Osteocyte (in vitro differentiated cells): ENCODE results near the gene ZNF267. TPM values are rescaled to one million over a fixed set of nuclear protein-coding genes. Genes with fewer than 3 reads are reported as not detected.
"Not testable (repeated sequence)": the region's sequence is repeated elsewhere in the genome, so short reads cannot be mapped to it uniquely, and the experiment has no call there.

Source experiments
- DNase-seq: peaks from one replicate; pipeline ENCODE4 v3.0.0; 2021; ENCODE audit warnings: mixed read lengths; ENCODE audit not compliant: unreplicated experiment; ENCODE audit errors: extremely low spot score
- H3K27ac Mint-ChIP-seq: one replicate; pipeline ENCODE4 v1.8.0; 2021; ENCODE audit warnings: mild to moderate bottlenecking, mixed read lengths; ENCODE audit not compliant: unreplicated experiment
- H3K27me3 Mint-ChIP-seq: one replicate; pipeline ENCODE4 v1.8.0; 2021; ENCODE audit warnings: mixed read lengths; ENCODE audit not compliant: unreplicated experiment
- H3K36me3 Mint-ChIP-seq: one replicate; pipeline ENCODE4 v1.8.0; 2021; ENCODE audit warnings: mixed read lengths; ENCODE audit not compliant: unreplicated experiment
- H3K4me1 Mint-ChIP-seq: one replicate; pipeline ENCODE4 v1.8.0; 2021; ENCODE audit warnings: mixed read lengths; ENCODE audit not compliant: unreplicated experiment
- H3K4me3 Mint-ChIP-seq: one replicate; pipeline ENCODE4 v1.8.0; 2021; ENCODE audit warnings: mild to moderate bottlenecking, moderate library complexity, mixed read lengths; ENCODE audit not compliant: unreplicated experiment
- H3K9me3 Mint-ChIP-seq: one replicate; pipeline ENCODE4 v1.8.0; 2021; ENCODE audit warnings: mixed read lengths; ENCODE audit not compliant: unreplicated experiment
- total RNA-seq: library from RNA; stranded (reverse); gene quantifications from 2 replicates; pipeline ENCODE4 v1.2.1, GENCODE V29; 2021
- TF ChIP-seq, protein P1 (sequence below): fragments of 200-600 bp; sonication (generic); IDR thresholded peaks from 2 replicates; pipeline ENCODE4 v1.5.0; 2021; ENCODE audit warnings: antibody characterized with exemption, mild to moderate bottlenecking, moderate library complexity

ZNF267 gene
- total RNA-seq, 1 donor from 2014 or later: 9.5 TPM

DNA sequence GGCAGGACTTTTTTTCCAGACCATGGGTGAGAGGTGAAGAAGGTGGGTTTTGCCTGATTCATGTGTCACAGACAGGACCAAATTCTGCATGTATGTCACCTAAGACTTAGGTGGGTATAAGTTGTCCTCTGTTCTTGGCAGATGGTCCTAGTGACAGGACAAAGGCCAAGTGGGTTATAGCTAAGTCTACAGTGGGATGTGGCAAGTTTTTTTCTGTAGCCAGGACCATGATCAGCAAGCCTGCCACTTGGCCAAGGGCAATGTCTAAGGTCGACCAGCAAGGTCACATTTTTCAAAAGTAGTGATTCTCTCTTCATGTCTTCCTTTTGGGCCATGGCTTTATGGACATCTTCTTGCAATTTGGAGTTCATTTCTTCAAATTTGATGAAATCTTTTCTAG is 20.2 kb downstream of the ZNF267 start:
- H3K9me3 Mint-ChIP-seq: peaks cover 46% of the 10 kb centered on the region
- TF ChIP-seq, protein P1, sequence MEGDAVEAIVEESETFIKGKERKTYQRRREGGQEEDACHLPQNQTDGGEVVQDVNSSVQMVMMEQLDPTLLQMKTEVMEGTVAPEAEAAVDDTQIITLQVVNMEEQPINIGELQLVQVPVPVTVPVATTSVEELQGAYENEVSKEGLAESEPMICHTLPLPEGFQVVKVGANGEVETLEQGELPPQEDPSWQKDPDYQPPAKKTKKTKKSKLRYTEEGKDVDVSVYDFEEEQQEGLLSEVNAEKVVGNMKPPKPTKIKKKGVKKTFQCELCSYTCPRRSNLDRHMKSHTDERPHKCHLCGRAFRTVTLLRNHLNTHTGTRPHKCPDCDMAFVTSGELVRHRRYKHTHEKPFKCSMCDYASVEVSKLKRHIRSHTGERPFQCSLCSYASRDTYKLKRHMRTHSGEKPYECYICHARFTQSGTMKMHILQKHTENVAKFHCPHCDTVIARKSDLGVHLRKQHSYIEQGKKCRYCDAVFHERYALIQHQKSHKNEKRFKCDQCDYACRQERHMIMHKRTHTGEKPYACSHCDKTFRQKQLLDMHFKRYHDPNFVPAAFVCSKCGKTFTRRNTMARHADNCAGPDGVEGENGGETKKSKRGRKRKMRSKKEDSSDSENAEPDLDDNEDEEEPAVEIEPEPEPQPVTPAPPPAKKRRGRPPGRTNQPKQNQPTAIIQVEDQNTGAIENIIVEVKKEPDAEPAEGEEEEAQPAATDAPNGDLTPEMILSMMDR: no peak

DNA sequence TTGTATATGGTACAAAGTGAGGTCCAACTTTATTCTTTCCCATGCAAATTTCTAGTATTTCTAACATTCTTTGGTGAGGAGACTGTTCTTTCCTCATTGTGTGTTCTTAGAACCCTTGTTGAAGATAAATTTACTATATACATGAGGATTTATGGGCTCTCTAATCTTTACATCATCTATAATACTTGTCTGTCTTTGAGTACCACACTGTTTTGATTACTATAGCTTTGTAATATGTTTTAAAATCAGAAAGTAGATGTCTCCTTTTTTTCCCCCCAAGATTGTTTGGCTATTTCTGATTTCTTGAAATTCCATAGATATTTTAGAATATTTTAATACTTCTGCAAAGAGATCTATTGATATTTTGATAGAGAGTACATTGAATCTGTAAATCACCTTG is 23.7 kb downstream of the ZNF267 start:
- Mint-ChIP-seq H3K27me3 (no peaks in the 10 kb centered on the region), H3K4me1 (no peaks in the 10 kb centered on the region), H3K9me3 (peaks cover 39% of the 10 kb centered on the region), H3K36me3 (peaks cover 74% of the 10 kb centered on the region), H3K27ac (no peak overlapping the region), H3K4me3 (no peak overlapping the region)
- TF ChIP-seq, protein P1: no peak
- DNase-seq: no peak

More for the DNA sequence above, 20.2 kb downstream of the ZNF267 start:
- H3K4me1 Mint-ChIP-seq: no peaks in the 10 kb centered on the region
- peaks cover 93% of the 10 kb centered on the region for H3K36me3 Mint-ChIP-seq
- no peak for DNase-seq
- no peaks in the 10 kb centered on the region for H3K27me3 Mint-ChIP-seq
- H3K4me3 Mint-ChIP-seq: no peak overlapping the region
- H3K27ac Mint-ChIP-seq: no peak overlapping the region

DNA sequence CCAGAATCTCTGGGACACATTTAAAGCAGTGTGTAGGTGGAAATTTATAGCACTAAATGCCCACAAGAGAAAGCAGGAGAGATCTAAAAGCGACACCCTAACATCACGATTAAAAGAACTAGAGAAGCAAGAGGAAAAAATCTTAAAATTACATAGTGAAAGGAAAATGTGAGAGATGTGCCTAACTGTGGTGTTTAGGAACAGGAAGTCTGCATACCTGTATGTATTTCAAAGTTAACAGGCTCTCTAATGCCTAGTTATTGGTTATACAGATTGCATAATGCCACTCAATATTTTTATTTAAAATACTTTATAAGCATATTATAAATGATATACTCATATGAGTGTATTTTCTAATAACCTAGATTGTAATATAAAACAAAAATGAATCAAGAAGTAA is 25.9 kb downstream of the ZNF267 start:
- DNase-seq: no peak
- no peaks in the 10 kb centered on the region for H3K27me3 Mint-ChIP-seq
- peaks cover 44% of the 10 kb centered on the region for H3K9me3 Mint-ChIP-seq
- no peak overlapping the region for H3K27ac Mint-ChIP-seq
- H3K4me1 Mint-ChIP-seq: no peaks in the 10 kb centered on the region
- TF ChIP-seq, protein P1: no peak
- no peak overlapping the region for H3K4me3 Mint-ChIP-seq
- peaks cover 63% of the 10 kb centered on the region for H3K36me3 Mint-ChIP-seq

DNA sequence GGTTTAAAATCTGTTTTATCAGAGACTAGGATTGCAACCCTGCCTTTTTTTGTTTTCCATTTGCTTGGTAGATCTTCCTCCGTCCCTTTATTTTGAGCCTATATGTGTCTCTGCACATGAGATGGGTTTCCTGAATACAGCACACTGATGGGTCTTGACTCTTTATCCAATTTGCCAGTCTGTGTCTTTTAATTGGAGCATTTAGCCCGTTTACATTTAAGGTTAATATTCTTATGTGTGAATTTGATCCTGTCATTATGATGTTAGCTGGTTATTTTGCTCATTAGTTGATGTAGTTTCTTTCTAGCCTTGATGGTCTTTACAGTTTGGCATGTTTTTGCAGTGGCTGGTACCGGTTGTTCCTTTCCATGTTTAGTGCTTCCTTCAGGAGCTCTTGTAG is 31.0 kb downstream of the ZNF267 start:
- not testable (repeated sequence) for DNase-seq, H3K27ac Mint-ChIP-seq, H3K4me3 Mint-ChIP-seq, H3K4me1 Mint-ChIP-seq, H3K27me3 Mint-ChIP-seq
- Mint-ChIP-seq H3K9me3 (peaks cover 40% of the 10 kb centered on the region), H3K36me3 (peaks cover 57% of the 10 kb centered on the region)

DNA sequence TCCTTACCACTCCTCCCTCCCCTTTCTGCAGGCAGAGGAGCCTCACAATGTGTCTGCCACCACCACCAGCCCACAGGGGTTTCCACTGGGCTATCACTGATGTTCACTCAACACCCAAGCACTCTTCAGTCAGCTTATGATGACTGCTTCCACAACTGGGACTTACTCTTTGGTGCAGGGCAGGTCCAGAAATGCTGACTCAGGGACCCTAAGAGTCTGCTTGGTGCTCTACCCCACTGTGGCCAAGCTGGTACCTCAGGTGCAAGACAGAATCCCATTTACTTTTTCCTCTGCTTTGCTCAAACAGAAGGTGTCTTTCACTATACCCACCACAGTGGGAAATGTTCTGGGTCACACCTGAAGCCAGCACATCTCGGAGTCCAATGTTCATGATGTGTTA is 40.1 kb downstream of the ZNF267 start:
- Mint-ChIP-seq H3K27ac (no peak overlapping the region), H3K9me3 (peaks cover 76% of the 10 kb centered on the region)

More for the DNA sequence above, 40.1 kb downstream of the ZNF267 start:
- peaks cover 94% of the 10 kb centered on the region for H3K36me3 Mint-ChIP-seq
- TF ChIP-seq, protein P1: no peak
- no peak for DNase-seq
- no peaks in the 10 kb centered on the region for H3K4me1 Mint-ChIP-seq
- no peak overlapping the region for H3K4me3 Mint-ChIP-seq
- no peaks in the 10 kb centered on the region for H3K27me3 Mint-ChIP-seq
